ENCODE data around the gene TAGLN2. TPM values are rescaled to one million over a fixed set of nuclear protein-coding genes. Genes with fewer than 3 reads are reported as not detected.
A peak's percentile ranks its signal among the peaks of the same experiment; 100 is the strongest.

TAGLN2 gene
- polyA plus RNA-seq, 2 of the 4 experiments (the other 2 are of a cell fraction), result 536 to 811 TPM

DNA sequence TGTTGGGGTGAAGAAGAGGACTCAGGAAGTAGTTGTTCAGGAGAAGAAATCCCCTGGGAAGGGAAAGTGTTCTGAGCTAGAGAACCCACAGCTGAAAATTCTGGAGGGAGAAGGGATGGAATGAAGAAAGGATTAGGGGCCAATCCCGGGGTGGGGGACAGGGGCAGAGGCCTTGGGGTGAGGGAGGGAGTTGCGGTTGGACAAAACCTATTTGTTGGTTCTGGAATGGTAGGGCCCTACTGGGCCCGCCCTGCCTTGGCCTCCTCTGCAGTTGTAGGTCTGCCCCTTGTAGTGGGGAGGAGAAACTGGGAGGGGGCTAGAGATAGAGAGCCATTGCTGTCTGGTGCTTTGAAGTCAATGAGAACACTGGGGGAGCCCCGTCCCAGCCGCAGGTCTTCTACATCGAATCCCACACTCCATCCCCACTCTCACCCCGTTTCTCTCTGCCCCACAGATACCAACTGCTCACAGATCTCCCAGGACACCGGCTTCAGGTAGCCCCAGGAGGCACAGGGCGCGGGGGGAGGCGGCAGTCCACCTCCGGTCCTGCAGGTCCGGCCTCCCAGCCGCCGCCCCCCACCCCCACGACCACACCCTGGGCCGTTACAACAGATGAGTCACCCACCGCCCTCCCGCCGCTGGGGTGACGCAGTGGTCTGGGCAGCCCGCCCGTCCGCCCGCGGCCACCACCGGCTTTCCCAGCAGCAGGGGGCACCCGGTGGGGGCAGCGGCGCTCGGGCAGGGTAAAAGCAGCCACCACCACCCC is 1.1 kb downstream of the TAGLN2 start (continued):
- TF ChIP-seq, protein P1, sequence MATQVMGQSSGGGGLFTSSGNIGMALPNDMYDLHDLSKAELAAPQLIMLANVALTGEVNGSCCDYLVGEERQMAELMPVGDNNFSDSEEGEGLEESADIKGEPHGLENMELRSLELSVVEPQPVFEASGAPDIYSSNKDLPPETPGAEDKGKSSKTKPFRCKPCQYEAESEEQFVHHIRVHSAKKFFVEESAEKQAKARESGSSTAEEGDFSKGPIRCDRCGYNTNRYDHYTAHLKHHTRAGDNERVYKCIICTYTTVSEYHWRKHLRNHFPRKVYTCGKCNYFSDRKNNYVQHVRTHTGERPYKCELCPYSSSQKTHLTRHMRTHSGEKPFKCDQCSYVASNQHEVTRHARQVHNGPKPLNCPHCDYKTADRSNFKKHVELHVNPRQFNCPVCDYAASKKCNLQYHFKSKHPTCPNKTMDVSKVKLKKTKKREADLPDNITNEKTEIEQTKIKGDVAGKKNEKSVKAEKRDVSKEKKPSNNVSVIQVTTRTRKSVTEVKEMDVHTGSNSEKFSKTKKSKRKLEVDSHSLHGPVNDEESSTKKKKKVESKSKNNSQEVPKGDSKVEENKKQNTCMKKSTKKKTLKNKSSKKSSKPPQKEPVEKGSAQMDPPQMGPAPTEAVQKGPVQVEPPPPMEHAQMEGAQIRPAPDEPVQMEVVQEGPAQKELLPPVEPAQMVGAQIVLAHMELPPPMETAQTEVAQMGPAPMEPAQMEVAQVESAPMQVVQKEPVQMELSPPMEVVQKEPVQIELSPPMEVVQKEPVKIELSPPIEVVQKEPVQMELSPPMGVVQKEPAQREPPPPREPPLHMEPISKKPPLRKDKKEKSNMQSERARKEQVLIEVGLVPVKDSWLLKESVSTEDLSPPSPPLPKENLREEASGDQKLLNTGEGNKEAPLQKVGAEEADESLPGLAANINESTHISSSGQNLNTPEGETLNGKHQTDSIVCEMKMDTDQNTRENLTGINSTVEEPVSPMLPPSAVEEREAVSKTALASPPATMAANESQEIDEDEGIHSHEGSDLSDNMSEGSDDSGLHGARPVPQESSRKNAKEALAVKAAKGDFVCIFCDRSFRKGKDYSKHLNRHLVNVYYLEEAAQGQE (IDR thresholded peaks at IDR 0.05), result no peak; the same call in 1 of the 2 replicates
- peak; percentile 91 for TF ChIP-seq JUNB (IDR thresholded peaks at IDR 0.05)
- peak; percentile 18; the same call in 1 of the 3 replicates for TF ChIP-seq SMC3 (IDR thresholded peaks at IDR 0.05)
- TF ChIP-seq, protein P2, sequence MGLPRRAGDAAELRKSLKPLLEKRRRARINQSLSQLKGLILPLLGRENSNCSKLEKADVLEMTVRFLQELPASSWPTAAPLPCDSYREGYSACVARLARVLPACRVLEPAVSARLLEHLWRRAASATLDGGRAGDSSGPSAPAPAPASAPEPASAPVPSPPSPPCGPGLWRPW (IDR thresholded peaks at IDR 0.05), result peak; percentile 51; the same call in 1 of the 2 replicates
- no peak for TF ChIP-seq ZSCAN20 (CRISPR knock-in tag; IDR thresholded peaks at IDR 0.05)
- 0 out of 2 replicates have a peak, but pooled peaks have one; percentile 25 for TF ChIP-seq RARB (CRISPR knock-in tag; IDR thresholded peaks at IDR 0.05)
- TF ChIP-seq MYC (IDR thresholded peaks at IDR 0.05; ENCODE audit: borderline replicate concordance, low read length), result 0 out of 2 replicates have a peak, but pooled peaks have one; percentile 7
- peak; percentile 77 for TF ChIP-seq FOSB (CRISPR knock-in tag; IDR thresholded peaks at IDR 0.05)
- TF ChIP-seq CHD4 (IDR thresholded peaks at IDR 0.05; ENCODE audit: borderline replicate concordance), result no peak
- TF ChIP-seq EHMT2 (IDR thresholded peaks at IDR 0.05; ENCODE audit: low read depth), result no peak
- TF ChIP-seq ZNF302 (CRISPR knock-in tag; IDR thresholded peaks at IDR 0.05), result no peak
- TF ChIP-seq RCOR1 (IDR thresholded peaks at IDR 0.05; ENCODE audit: low read depth, low read length), result no peak
- TF ChIP-seq HOXB13 (CRISPR knock-in tag; IDR thresholded peaks at IDR 0.05; ENCODE audit: low read depth), result no peak
- no peak for TF ChIP-seq MAZ (IDR thresholded peaks at IDR 0.05; ENCODE audit: borderline replicate concordance, low read depth, low read length)
- TF ChIP-seq ESRRA (IDR thresholded peaks at IDR 0.05; ENCODE audit: borderline replicate concordance, low read length), result no peak
- TF ChIP-seq, protein P3, sequence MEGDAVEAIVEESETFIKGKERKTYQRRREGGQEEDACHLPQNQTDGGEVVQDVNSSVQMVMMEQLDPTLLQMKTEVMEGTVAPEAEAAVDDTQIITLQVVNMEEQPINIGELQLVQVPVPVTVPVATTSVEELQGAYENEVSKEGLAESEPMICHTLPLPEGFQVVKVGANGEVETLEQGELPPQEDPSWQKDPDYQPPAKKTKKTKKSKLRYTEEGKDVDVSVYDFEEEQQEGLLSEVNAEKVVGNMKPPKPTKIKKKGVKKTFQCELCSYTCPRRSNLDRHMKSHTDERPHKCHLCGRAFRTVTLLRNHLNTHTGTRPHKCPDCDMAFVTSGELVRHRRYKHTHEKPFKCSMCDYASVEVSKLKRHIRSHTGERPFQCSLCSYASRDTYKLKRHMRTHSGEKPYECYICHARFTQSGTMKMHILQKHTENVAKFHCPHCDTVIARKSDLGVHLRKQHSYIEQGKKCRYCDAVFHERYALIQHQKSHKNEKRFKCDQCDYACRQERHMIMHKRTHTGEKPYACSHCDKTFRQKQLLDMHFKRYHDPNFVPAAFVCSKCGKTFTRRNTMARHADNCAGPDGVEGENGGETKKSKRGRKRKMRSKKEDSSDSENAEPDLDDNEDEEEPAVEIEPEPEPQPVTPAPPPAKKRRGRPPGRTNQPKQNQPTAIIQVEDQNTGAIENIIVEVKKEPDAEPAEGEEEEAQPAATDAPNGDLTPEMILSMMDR (IDR thresholded peaks at IDR 0.05), result no peak
- TF ChIP-seq NFE2L2 (conservative IDR thresholded peaks at IDR 0.05; ENCODE audit: low read length), result no peak
- no peak for TF ChIP-seq KDM1A (IDR thresholded peaks at IDR 0.05; ENCODE audit: low read depth)
- TF ChIP-seq KDM5A (IDR thresholded peaks at IDR 0.05), result no peak
- TF ChIP-seq EHF (CRISPR knock-in tag; IDR thresholded peaks at IDR 0.05), result no peak
- TF ChIP-seq TP53 (CRISPR knock-in tag; IDR thresholded peaks at IDR 0.05), result no peak
- no peak for TF ChIP-seq CBX2 (IDR thresholded peaks at IDR 0.05; ENCODE audit: borderline replicate concordance, low read depth)
- no peak for TF ChIP-seq CBX8 (IDR thresholded peaks at IDR 0.05)
- no peak for TF ChIP-seq SREBF2 (IDR thresholded peaks at IDR 0.05)

Measured in A549 (cell line).